HUES48 (cell line): Measurements from ENCODE around the gene PAPSS2.

Experiments
- H3K27ac ChIP-seq: one replicate; pipeline ENCODE4 v1.7.0; 2013; ENCODE audit warnings: low read depth, low read length, inconsistent platforms
- H3K27me3 ChIP-seq: 2 replicates; pipeline ENCODE4 v1.6.1; 2013; ENCODE audit warnings: mild to moderate bottlenecking, low read length; ENCODE audit not compliant: control insufficient read depth, insufficient read depth
- H3K36me3 ChIP-seq: 2 replicates; pipeline ENCODE4 v1.6.1; 2013; ENCODE audit warnings: low read length; ENCODE audit not compliant: control insufficient read depth, insufficient read depth
- H3K4me1 ChIP-seq: 2 replicates; pipeline ENCODE4 v1.6.1; 2013; ENCODE audit warnings: mild to moderate bottlenecking, low read length; ENCODE audit not compliant: control insufficient read depth, insufficient read depth
- H3K4me3 ChIP-seq: 2 replicates; pipeline ENCODE4 v1.5.1; 2013; ENCODE audit warnings: mild to moderate bottlenecking, low read depth, low read length
- H3K9ac ChIP-seq: 2 replicates; pipeline ENCODE4 v1.6.1; 2013; ENCODE audit warnings: mild to moderate bottlenecking, low read depth, low read length, moderate library complexity
- H3K9me3 ChIP-seq: 2 replicates; pipeline ENCODE4 v1.6.1; 2013; ENCODE audit warnings: low read length; ENCODE audit not compliant: control insufficient read depth, insufficient read depth

PAPSS2 gene

DNA sequence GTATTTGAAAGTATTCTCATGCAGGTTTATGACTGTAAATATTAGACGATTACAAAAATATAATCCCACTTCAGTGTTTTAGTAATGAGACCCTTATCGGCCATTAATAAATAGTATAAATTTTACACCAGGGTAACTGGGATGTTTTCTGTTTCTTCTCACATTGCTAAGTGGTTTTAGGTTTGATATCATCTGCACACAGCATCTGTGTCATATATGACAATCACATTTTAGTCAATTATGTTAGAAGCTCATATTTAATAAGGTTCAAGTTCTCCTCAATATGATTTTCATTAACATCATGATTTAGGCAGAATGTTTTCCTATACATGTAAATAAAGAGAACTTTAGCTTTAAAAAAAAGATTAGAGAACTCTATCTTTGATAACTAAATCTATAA lies 91.6 kb downstream of the PAPSS2 start:
- Histone ChIP-seq H3K27me3 (no peaks in the 10 kb centered on the region), H3K4me3 (no peak overlapping the region), H3K4me1 (peaks cover 20% of the 10 kb centered on the region), H3K9ac (no peak overlapping the region), H3K9me3 (no peaks in the 10 kb centered on the region), H3K27ac (no peak overlapping the region), H3K36me3 (peaks cover 33% of the 10 kb centered on the region)

DNA sequence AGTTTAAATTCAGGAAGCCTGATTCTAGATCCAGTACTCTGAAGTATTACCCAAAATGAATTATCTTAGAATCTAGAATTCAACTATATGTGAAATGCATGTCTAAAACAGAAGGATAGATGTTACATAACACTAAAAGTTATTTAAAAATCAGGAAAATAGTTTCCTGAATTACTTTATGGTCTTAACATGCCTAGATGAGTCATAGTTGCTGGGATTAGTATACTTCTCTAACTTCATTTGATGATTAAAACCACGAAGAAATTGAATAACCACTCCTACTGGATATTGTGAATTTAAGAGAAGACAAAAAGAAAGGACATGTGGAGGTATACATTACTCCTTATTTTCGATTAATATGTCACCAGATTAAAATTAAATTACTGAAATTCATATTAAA lies 92.9 kb downstream of the PAPSS2 start:
- no peak overlapping the region for H3K4me3 ChIP-seq
- H3K36me3 ChIP-seq, result peaks cover 31% of the 10 kb centered on the region
- H3K27ac ChIP-seq, result no peak overlapping the region
- H3K27me3 ChIP-seq, result no peaks in the 10 kb centered on the region
- H3K9me3 ChIP-seq, result no peaks in the 10 kb centered on the region
- no peak overlapping the region for H3K9ac ChIP-seq
- peaks cover 20% of the 10 kb centered on the region for H3K4me1 ChIP-seq

DNA sequence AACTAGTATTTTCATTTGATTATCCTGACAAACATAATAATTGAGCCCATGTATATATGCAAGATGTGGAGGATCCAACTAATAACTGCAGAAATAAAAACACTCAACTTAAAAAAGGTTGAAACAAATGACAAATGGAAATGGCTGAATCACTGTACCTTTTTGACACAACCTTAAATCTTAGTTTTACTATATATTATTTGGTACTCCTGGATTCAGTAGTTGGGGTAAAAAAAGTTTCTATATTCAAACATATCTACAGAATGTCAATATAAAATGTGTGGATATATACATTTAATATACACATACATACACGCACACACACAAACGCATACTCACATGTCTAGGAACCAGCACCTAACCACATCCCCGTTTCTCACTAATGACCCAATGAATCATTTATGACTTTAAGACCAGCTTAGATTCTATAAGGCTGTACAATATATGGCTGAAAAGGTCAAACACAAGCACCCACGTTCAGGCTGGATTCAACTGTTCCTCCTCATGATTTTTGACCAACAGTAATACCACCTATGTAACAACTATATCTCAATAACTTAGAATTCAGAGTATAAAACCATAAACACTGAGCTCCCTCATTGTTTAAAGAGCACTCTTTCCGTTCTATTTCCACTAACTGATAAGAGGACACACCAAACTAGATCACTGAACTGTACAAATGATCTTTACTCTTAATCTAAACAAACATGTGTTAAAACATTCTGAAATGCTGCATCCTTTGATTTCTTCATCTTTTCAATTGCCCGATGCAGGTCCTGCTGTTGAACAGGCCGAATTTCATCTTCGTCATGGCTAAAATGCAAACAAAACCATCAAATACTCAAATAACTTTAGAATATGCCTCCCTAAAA lies 94.6 kb downstream of the PAPSS2 start:
- Histone ChIP-seq H3K4me3 (no peak overlapping the region), H3K9ac (no peak overlapping the region), H3K27me3 (no peaks in the 10 kb centered on the region)

DNA sequence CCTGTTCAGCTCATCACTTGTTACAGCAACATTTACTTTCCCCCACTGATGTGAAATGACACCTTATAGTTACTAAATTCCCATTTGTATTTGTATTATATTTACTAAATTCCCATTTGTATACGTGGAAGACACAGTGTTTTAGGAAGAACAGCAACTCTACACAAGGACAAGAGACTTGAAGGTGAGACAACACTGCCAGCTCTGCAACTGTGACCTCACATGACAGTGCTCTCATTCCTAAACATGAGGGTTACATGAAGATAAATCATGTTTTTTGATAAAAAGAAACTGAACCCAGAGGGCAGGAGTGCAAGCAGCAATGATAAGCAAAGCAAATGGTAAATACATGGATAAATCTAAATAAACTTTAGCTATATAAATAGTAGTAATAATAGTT lies 98.0 kb downstream of the PAPSS2 start:
- Histone ChIP-seq H3K27me3 (no peaks in the 10 kb centered on the region), H3K27ac (no peak overlapping the region), H3K36me3 (peaks cover 49% of the 10 kb centered on the region), H3K4me3 (no peak overlapping the region), H3K9ac (no peak overlapping the region), H3K9me3 (no peaks in the 10 kb centered on the region), H3K4me1 (peaks cover 11% of the 10 kb centered on the region; the same call in 1 of the 2 replicates)

More for the DNA sequence above, 94.6 kb downstream of the PAPSS2 start:
- H3K27ac ChIP-seq, result no peak overlapping the region
- H3K9me3 ChIP-seq, result no peaks in the 10 kb centered on the region
- H3K36me3 ChIP-seq, result peaks cover 42% of the 10 kb centered on the region
- H3K4me1 ChIP-seq, result peaks cover 28% of the 10 kb centered on the region

DNA sequence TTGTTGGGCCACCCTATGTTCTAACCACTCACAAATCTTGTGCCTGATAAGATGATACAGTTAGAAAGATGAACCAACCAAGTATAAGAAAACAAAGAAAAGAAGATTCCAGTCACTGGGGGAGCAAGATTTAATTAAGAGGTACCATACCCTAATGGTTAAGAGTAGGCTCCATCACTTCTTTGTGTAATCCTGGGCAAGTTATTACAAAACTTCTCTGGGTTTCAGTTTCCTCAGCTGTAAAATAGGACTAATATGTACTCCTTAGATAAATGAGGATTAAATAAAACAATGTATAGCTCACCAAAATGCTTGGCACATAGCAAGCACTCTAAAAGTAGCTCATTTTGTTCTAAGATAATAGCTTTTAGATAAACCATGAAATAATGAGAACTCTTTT lies 99.9 kb downstream of the PAPSS2 start:
- Histone ChIP-seq H3K27ac (no peak overlapping the region), H3K36me3 (peaks cover 33% of the 10 kb centered on the region), H3K9me3 (no peaks in the 10 kb centered on the region), H3K9ac (no peak overlapping the region), H3K4me3 (no peak overlapping the region), H3K4me1 (peaks cover 11% of the 10 kb centered on the region; the same call in 1 of the 2 replicates), H3K27me3 (no peaks in the 10 kb centered on the region)

DNA sequence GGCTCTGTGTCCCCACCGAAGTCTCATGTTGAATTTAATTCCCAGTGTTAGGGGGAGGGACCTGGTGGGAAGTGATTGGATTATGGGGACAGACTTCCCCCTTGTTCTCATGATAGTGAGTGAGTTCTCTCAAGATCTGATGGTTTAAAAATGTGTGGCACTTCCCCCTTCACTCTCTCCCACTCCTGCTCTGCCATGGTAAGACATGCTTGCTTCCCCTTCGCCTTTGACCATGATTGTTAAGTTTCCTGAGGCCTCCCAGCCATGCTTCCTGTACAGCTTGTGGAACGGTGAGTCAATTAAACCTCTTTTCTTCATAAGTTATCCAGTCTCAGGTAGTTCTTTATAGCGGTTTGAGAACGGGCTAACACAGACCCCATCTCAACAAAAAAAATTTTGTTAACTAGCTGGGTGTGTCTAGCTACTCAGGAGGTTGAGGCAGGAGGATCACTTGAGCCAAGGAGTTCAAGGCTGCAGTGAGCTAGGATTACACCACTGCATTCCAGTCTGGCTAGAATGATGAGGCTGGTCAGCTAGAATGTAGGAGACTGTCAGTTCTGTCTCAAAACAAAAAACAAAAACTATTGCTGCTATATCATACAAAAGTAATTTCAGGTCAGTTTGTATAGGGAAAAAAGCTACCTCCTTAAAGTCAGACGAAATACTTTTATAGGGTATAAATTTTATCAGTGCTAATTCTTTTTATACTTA lies 100.7 kb downstream of the PAPSS2 start:
- Histone ChIP-seq H3K4me3 (no peak overlapping the region), H3K27me3 (no peaks in the 10 kb centered on the region), H3K9me3 (no peaks in the 10 kb centered on the region), H3K27ac (no peak overlapping the region), H3K4me1 (peaks cover 11% of the 10 kb centered on the region; the same call in 1 of the 2 replicates), H3K9ac (no peak overlapping the region), H3K36me3 (peaks cover 27% of the 10 kb centered on the region)

DNA sequence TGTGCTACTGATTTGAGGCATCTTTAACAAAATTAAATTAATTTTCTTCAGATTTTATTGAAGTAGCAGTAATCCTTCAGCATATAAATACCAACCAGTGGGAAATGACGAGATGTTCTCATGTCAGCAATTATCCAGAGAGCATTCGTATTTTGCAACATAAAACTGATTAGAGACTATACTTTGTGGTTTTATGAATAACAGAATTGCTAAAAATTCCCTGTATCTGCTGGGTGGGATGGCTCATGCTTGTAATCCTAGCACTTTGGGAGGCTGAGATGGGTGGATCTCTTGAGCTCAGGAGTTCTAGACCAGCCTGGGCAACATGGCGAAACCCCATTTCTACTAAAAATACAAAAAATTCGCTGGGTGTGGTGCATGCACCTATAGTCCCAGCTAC lies 101.5 kb downstream of the PAPSS2 start:
- H3K4me1 ChIP-seq, result peaks cover 11% of the 10 kb centered on the region; the same call in 1 of the 2 replicates
- H3K27me3 ChIP-seq, result no peaks in the 10 kb centered on the region
- no peak overlapping the region for H3K27ac ChIP-seq
- H3K4me3 ChIP-seq, result no peak overlapping the region
- no peaks in the 10 kb centered on the region for H3K9me3 ChIP-seq
- H3K9ac ChIP-seq, result no peak overlapping the region
- H3K36me3 ChIP-seq, result peaks cover 28% of the 10 kb centered on the region

DNA sequence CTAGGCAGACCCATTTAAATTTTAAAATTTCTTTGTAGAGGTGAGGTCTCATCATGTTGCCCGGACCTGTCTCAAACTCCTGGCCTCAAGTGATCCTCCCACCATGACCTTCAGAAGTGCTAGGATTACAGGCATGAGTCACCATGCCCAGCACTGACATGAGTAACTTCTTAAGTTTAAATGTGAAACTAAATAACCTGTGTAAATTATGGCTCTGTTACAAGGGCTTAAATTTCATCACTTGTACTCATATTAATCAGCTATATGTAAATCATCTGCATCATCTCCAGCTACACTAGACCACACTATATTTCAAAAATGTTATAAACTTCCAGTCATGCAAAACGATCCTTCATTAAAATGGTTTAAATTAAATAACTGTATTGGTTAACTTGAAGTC lies 102.2 kb downstream of the PAPSS2 start:
- Histone ChIP-seq H3K4me3 (no peak overlapping the region), H3K36me3 (peaks cover 26% of the 10 kb centered on the region), H3K27ac (no peak overlapping the region), H3K27me3 (no peaks in the 10 kb centered on the region), H3K9ac (no peak overlapping the region), H3K9me3 (no peaks in the 10 kb centered on the region), H3K4me1 (peaks cover 11% of the 10 kb centered on the region; the same call in 1 of the 2 replicates)

DNA sequence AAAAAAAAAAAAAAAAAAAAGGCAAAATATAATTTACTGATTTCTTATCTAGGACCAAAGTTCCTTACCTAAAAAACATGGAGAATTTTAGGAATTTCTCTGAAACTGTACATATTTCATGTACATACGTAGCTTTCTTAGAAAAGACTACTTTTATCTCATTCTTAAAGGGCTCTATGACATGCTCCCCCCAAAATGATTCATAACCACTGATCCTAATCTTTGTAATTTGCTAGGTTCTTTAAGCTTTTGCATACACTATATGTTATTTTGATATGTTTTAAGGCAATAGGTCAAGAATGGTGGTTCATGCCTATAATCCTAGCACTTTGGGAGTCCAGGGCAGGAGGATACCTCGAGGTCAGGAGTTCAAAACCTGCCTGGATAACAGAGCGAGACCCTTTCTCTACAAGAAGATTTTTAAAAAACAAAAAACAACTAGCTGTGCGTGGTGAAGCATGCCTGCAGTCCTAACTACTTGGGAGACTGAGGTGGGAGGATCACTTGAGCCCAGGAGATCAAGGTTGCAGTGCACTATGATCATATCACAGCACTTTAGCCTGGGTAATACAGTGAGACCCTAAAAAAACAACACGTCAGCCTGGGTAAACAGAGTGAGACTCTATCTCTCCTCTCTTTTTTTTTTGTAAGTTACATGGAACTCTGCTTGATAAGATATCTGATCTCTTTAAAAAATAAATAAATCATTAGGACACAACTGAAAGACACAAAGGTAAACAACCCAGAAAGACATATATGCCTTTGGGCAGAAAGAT lies 103.6 kb downstream of the PAPSS2 start:
- Histone ChIP-seq H3K9me3 (no peaks in the 10 kb centered on the region), H3K27ac (no peak overlapping the region), H3K27me3 (no peaks in the 10 kb centered on the region), H3K4me1 (peaks cover 8% of the 10 kb centered on the region; the same call in 1 of the 2 replicates), H3K4me3 (no peak overlapping the region), H3K9ac (no peak overlapping the region), H3K36me3 (peaks cover 32% of the 10 kb centered on the region)

DNA sequence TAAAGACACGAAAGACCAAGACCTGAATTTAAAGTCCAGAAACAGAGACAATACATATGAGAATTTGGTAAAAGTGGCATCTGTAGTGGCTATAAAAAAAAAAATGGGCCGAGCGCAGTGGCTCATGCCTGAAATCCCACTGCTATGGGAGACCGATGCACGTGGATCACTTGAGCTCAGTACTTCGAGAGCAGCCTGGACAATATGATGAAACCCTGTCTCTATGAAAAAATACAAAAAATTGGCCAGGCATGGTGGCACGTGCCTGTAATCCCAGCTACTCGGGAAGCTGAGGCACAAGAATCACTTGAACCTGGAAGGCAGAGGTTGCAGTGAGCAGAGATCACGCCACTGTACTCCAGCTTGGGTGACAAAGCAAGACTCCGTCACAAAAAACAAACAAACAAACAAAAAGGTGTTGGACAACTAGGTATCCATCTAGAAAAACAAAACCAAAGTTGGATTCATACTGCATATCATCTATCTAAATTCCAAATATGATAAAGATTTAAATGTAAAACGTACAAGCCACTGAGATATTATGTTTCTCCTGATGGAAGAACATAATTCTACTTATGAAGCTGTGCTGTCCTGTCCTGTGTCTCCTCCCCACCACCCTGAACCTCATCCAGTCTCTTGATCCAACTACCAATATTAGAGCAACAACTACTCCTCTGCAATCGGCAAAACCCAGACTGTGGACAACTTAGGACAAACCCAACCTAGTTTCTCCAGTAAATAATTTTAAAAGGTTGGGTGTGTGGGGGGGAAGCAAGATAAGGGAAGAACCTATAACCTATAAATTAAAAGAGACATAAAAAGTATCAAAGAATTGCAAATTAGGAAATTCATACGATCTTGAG lies 104.6 kb downstream of the PAPSS2 start:
- Histone ChIP-seq H3K4me1 (no peaks in the 10 kb centered on the region; the same call in 1 of the 2 replicates), H3K27me3 (no peaks in the 10 kb centered on the region), H3K36me3 (peaks cover 34% of the 10 kb centered on the region), H3K9ac (no peak overlapping the region), H3K27ac (no peak overlapping the region), H3K4me3 (no peak overlapping the region), H3K9me3 (no peaks in the 10 kb centered on the region)
